ENCODE data around the gene TUBA1C.
"Not testable (repeated sequence)": the region's sequence is repeated elsewhere in the genome, so short reads cannot be mapped to it uniquely, and the experiment has no call there.

Gene TUBA1C

GRCh38 chr12:49310451-49311000 lies 45.6 kb downstream of the TUBA1C start:
- DNase-seq (ENCODE audit: low read depth) = not testable (repeated sequence)

- DNase-seq (ENCODE audit: low read depth) = no peak
Measured at GRCh38 chr12:49314811-49315210, 49.9 kb downstream of the TUBA1C start.

GRCh38 chr12:49317118-49317517 lies 52.2 kb downstream of the TUBA1C start:
- DNase-seq (ENCODE audit: low read depth) = not testable (repeated sequence)

GRCh38 chr12:49320411-49321103 lies 55.7 kb downstream of the TUBA1C start:
- not testable (repeated sequence) for DNase-seq (ENCODE audit: low read depth)

- no peak for DNase-seq (ENCODE audit: low read depth)
Measured at GRCh38 chr12:49322367-49322707, 57.5 kb downstream of the TUBA1C start.

GRCh38 chr12:49322708-49323523 lies 58.0 kb downstream of the TUBA1C start, which contains the start of gene TROAP:
TROAP (plus strand) TSS chr12:49323255; CDS start chr12:49323609, 354 bp downstream.
- peak; percentile 93 for DNase-seq (ENCODE audit: low read depth)

- no peak for DNase-seq (ENCODE audit: low read depth)
Measured at GRCh38 chr12:49323524-49324097, 58.7 kb downstream of the TUBA1C start.

Measured in activated T-cell treated with anti-CD3 and anti-CD28 coated beads for 1 hour (primary cell).